ENCODE measurements around the gene XDH.

XDH gene

GRCh38 chr2:31347319-31347718 lies 67.2 kb downstream of the XDH start:
- ATAC-seq (ENCODE audit: insufficient read depth, low read depth), result no peak

GRCh38 chr2:31344447-31344846 lies 70.1 kb downstream of the XDH start:
- ATAC-seq (ENCODE audit: insufficient read depth, low read depth), result no peak
- TF ChIP-seq EZH2 (IDR thresholded peaks at IDR 0.05; ENCODE audit: borderline replicate concordance, low read depth, low read length, severe bottlenecking) (no peak), CTCF (IDR thresholded peaks at IDR 0.05; ENCODE audit: borderline replicate concordance, extremely low read depth, low read length, poor library complexity, severe bottlenecking) (no peak)
- no peak for DNase-seq
- no peak overlapping the region for H3K9ac ChIP-seq (ENCODE audit: low read depth, low read length)
- no peaks in the 10 kb centered on the region for H4K20me1 ChIP-seq (ENCODE audit: insufficient read depth, low read length)
- no peak overlapping the region for H3K27ac ChIP-seq (ENCODE audit: low read length)
- no peak overlapping the region for H3K4me2 ChIP-seq (ENCODE audit: insufficient read depth, low read length)
- H3K4me1 ChIP-seq (ENCODE audit: insufficient read depth, low read length), result no peaks in the 10 kb centered on the region
- H3K36me3 ChIP-seq (ENCODE audit: insufficient read depth, low read length), result no peaks in the 10 kb centered on the region
- no peaks in the 10 kb centered on the region for H3K79me2 ChIP-seq (ENCODE audit: insufficient read depth, low read length)
- no peak overlapping the region for H3K4me3 ChIP-seq (ENCODE audit: low read depth in 1 of 2, low read length in 2 of 2)
- no peaks in the 10 kb centered on the region for H3K9me3 ChIP-seq (ENCODE audit: insufficient read depth, low read length, severe bottlenecking)
- no peak overlapping the region for H2AFZ ChIP-seq (ENCODE audit: low read depth, low read length)
- H3K27me3 ChIP-seq (ENCODE audit: insufficient read depth, low read length, poor library complexity), result peaks cover 13% of the 10 kb centered on the region

More at GRCh38 chr2:31347319-31347718, 67.2 kb downstream of the XDH start:
- Histone ChIP-seq H3K4me3 (ENCODE audit: low read depth in 1 of 2, low read length in 2 of 2) (no peak overlapping the region), H3K9ac (ENCODE audit: low read depth, low read length) (no peak overlapping the region), H2AFZ (ENCODE audit: low read depth, low read length) (no peak overlapping the region), H3K4me1 (ENCODE audit: insufficient read depth, low read length) (no peaks in the 10 kb centered on the region), H3K27me3 (ENCODE audit: insufficient read depth, low read length, poor library complexity) (peaks cover 9% of the 10 kb centered on the region), H3K36me3 (ENCODE audit: insufficient read depth, low read length) (no peaks in the 10 kb centered on the region), H3K27ac (ENCODE audit: low read length) (no peak overlapping the region), H3K79me2 (ENCODE audit: insufficient read depth, low read length) (no peaks in the 10 kb centered on the region), H4K20me1 (ENCODE audit: insufficient read depth, low read length) (no peaks in the 10 kb centered on the region), H3K4me2 (ENCODE audit: insufficient read depth, low read length) (no peak overlapping the region), H3K9me3 (ENCODE audit: insufficient read depth, low read length, severe bottlenecking) (no peaks in the 10 kb centered on the region)
- TF ChIP-seq CTCF (IDR thresholded peaks at IDR 0.05; ENCODE audit: borderline replicate concordance, extremely low read depth, low read length, poor library complexity, severe bottlenecking) (no peak), EZH2 (IDR thresholded peaks at IDR 0.05; ENCODE audit: borderline replicate concordance, low read depth, low read length, severe bottlenecking) (no peak)
- no peak for DNase-seq

GRCh38 chr2:31341351-31341750 lies 73.2 kb downstream of the XDH start:
- DNase-seq (no peak), ATAC-seq (ENCODE audit: insufficient read depth, low read depth) (no peak)
- no peak overlapping the region for H3K9ac ChIP-seq (ENCODE audit: low read depth, low read length)
- no peak overlapping the region for H2AFZ ChIP-seq (ENCODE audit: low read depth, low read length)
- H3K4me2 ChIP-seq (ENCODE audit: insufficient read depth, low read length), result no peak overlapping the region
- no peaks in the 10 kb centered on the region for H3K9me3 ChIP-seq (ENCODE audit: insufficient read depth, low read length, severe bottlenecking)
- H3K27ac ChIP-seq (ENCODE audit: low read length), result no peak overlapping the region
- no peaks in the 10 kb centered on the region for H3K36me3 ChIP-seq (ENCODE audit: insufficient read depth, low read length)
- H3K4me3 ChIP-seq (ENCODE audit: low read depth in 1 of 2, low read length in 2 of 2), result no peak overlapping the region
- H3K27me3 ChIP-seq (ENCODE audit: insufficient read depth, low read length, poor library complexity), result peaks cover 13% of the 10 kb centered on the region
- TF ChIP-seq EZH2 (IDR thresholded peaks at IDR 0.05; ENCODE audit: borderline replicate concordance, low read depth, low read length, severe bottlenecking), result no peak
- TF ChIP-seq CTCF (IDR thresholded peaks at IDR 0.05; ENCODE audit: borderline replicate concordance, extremely low read depth, low read length, poor library complexity, severe bottlenecking), result no peak
- no peaks in the 10 kb centered on the region for H4K20me1 ChIP-seq (ENCODE audit: insufficient read depth, low read length)
- no peaks in the 10 kb centered on the region for H3K79me2 ChIP-seq (ENCODE audit: insufficient read depth, low read length)
- H3K4me1 ChIP-seq (ENCODE audit: insufficient read depth, low read length), result no peaks in the 10 kb centered on the region

- H3K36me3 ChIP-seq (ENCODE audit: insufficient read depth, low read length), result no peaks in the 10 kb centered on the region
- H3K4me2 ChIP-seq (ENCODE audit: insufficient read depth, low read length), result no peak overlapping the region
- H2AFZ ChIP-seq (ENCODE audit: low read depth, low read length), result no peak overlapping the region
- H3K27me3 ChIP-seq (ENCODE audit: insufficient read depth, low read length, poor library complexity), result peaks cover 13% of the 10 kb centered on the region
- DNase-seq (no peak), ATAC-seq (ENCODE audit: insufficient read depth, low read depth) (no peak)
- no peaks in the 10 kb centered on the region for H3K4me1 ChIP-seq (ENCODE audit: insufficient read depth, low read length)
- H3K79me2 ChIP-seq (ENCODE audit: insufficient read depth, low read length), result no peaks in the 10 kb centered on the region
- no peak for TF ChIP-seq CTCF (IDR thresholded peaks at IDR 0.05; ENCODE audit: borderline replicate concordance, extremely low read depth, low read length, poor library complexity, severe bottlenecking)
- no peak overlapping the region for H3K27ac ChIP-seq (ENCODE audit: low read length)
- H3K4me3 ChIP-seq (ENCODE audit: low read depth in 1 of 2, low read length in 2 of 2), result no peak overlapping the region
- H3K9ac ChIP-seq (ENCODE audit: low read depth, low read length), result no peak overlapping the region
- no peaks in the 10 kb centered on the region for H4K20me1 ChIP-seq (ENCODE audit: insufficient read depth, low read length)
- no peaks in the 10 kb centered on the region for H3K9me3 ChIP-seq (ENCODE audit: insufficient read depth, low read length, severe bottlenecking)
Observed at GRCh38 chr2:31339696-31340095, 74.8 kb downstream of the XDH start.

All from DND-41 (cell line).